Measurements from ENCODE around the gene PDGFB.

The PDGFB gene

GRCh38 chr22:39242595-39243438 lies 2.0 kb downstream of the PDGFB start:
- peak overlapping the region; percentile 18; the same call in 1 of the 2 replicates for H3K4me3 ChIP-seq
- no peak for TF ChIP-seq Cebpa-rat (IDR thresholded peaks at IDR 0.05)
- no peaks in the 10 kb centered on the region for H3K36me3 ChIP-seq
- peak overlapping the region; percentile 19; the same call in 1 of the 2 replicates for H3K4me2 ChIP-seq
- peaks cover 5% of the 10 kb centered on the region; the same call in 1 of the 2 replicates for H3K9me3 ChIP-seq
- peaks cover 99% of the 10 kb centered on the region for H3K27me3 ChIP-seq
- H3K4me1 ChIP-seq: peaks cover 34% of the 10 kb centered on the region
- peaks cover 92% of the 10 kb centered on the region for H4K20me1 ChIP-seq
- no peak overlapping the region for H3K27ac ChIP-seq
- H3K9ac ChIP-seq: no peak overlapping the region

- no peak for TF ChIP-seq Cebpa-rat (IDR thresholded peaks at IDR 0.05)
- peaks cover 5% of the 10 kb centered on the region; the same call in 1 of the 2 replicates for H3K9me3 ChIP-seq
- H3K27ac ChIP-seq: no peak overlapping the region
- peaks cover 100% of the 10 kb centered on the region for H3K27me3 ChIP-seq
- peaks cover 42% of the 10 kb centered on the region for H3K4me1 ChIP-seq
- H4K20me1 ChIP-seq: peaks cover 96% of the 10 kb centered on the region
- peak overlapping the region; percentile 19; the same call in 1 of the 2 replicates for H3K4me2 ChIP-seq
- H3K9ac ChIP-seq: no peak overlapping the region
- H3K36me3 ChIP-seq: no peaks in the 10 kb centered on the region
- H3K4me3 ChIP-seq: peak overlapping the region; percentile 18; the same call in 1 of the 2 replicates
Observed at GRCh38 chr22:39241794-39242594, 2.8 kb downstream of the PDGFB start.

GRCh38 chr22:39240831-39241793 lies 3.7 kb downstream of the PDGFB start:
- peaks cover 98% of the 10 kb centered on the region for H3K27me3 ChIP-seq
- H3K36me3 ChIP-seq: no peaks in the 10 kb centered on the region
- H3K4me2 ChIP-seq: no peak overlapping the region
- H3K9me3 ChIP-seq: peaks cover 5% of the 10 kb centered on the region; the same call in 1 of the 2 replicates
- no peak overlapping the region for H3K9ac ChIP-seq
- TF ChIP-seq Cebpa-rat (IDR thresholded peaks at IDR 0.05): no peak
- H3K4me1 ChIP-seq: peaks cover 51% of the 10 kb centered on the region
- peaks cover 99% of the 10 kb centered on the region for H4K20me1 ChIP-seq
- H3K27ac ChIP-seq: no peak overlapping the region
- H3K4me3 ChIP-seq: no peak overlapping the region

GRCh38 chr22:39239561-39240423 lies 5.0 kb downstream of the PDGFB start:
- Histone ChIP-seq H4K20me1 (peaks cover 99% of the 10 kb centered on the region), H3K27ac (no peak overlapping the region), H3K4me1 (peaks cover 64% of the 10 kb centered on the region), H3K4me3 (no peak overlapping the region), H3K27me3 (peaks cover 98% of the 10 kb centered on the region), H3K9me3 (peaks cover 5% of the 10 kb centered on the region; the same call in 1 of the 2 replicates), H3K9ac (no peak overlapping the region), H3K36me3 (no peaks in the 10 kb centered on the region), H3K4me2 (no peak overlapping the region)
- no peak for TF ChIP-seq Cebpa-rat (IDR thresholded peaks at IDR 0.05)

- H3K9me3 ChIP-seq: peaks cover 5% of the 10 kb centered on the region; the same call in 1 of the 2 replicates
- no peak for TF ChIP-seq Cebpa-rat (IDR thresholded peaks at IDR 0.05)
- peaks cover 98% of the 10 kb centered on the region for H3K27me3 ChIP-seq
- H3K36me3 ChIP-seq: no peaks in the 10 kb centered on the region
- no peak overlapping the region for H3K27ac ChIP-seq
- H4K20me1 ChIP-seq: peaks cover 99% of the 10 kb centered on the region
- H3K9ac ChIP-seq: no peak overlapping the region
- peaks cover 63% of the 10 kb centered on the region for H3K4me1 ChIP-seq
- H3K4me2 ChIP-seq: no peak overlapping the region
- H3K4me3 ChIP-seq: no peak overlapping the region
Observed at GRCh38 chr22:39238966-39239505, 5.7 kb downstream of the PDGFB start.

GRCh38 chr22:39238561-39238960 lies 6.2 kb downstream of the PDGFB start:
- peaks cover 64% of the 10 kb centered on the region for H3K4me1 ChIP-seq
- no peaks in the 10 kb centered on the region for H3K36me3 ChIP-seq
- H3K27me3 ChIP-seq: peaks cover 98% of the 10 kb centered on the region
- H3K9me3 ChIP-seq: peaks cover 3% of the 10 kb centered on the region; the same call in 1 of the 2 replicates
- H3K27ac ChIP-seq: no peak overlapping the region
- peaks cover 98% of the 10 kb centered on the region for H4K20me1 ChIP-seq
- TF ChIP-seq Cebpa-rat (IDR thresholded peaks at IDR 0.05): no peak
- H3K9ac ChIP-seq: no peak overlapping the region
- no peak overlapping the region for H3K4me3 ChIP-seq
- H3K4me2 ChIP-seq: no peak overlapping the region

GRCh38 chr22:39238101-39238466 lies 6.7 kb downstream of the PDGFB start:
- Histone ChIP-seq H3K4me3 (0 out of 2 replicates have a peak overlapping the region, but pooled peaks have one; percentile 26), H4K20me1 (peaks cover 98% of the 10 kb centered on the region), H3K27me3 (peaks cover 98% of the 10 kb centered on the region), H3K4me2 (peak overlapping the region; percentile 82), H3K9me3 (no peaks in the 10 kb centered on the region), H3K27ac (no peak overlapping the region), H3K36me3 (no peaks in the 10 kb centered on the region), H3K4me1 (peaks cover 68% of the 10 kb centered on the region), H3K9ac (no peak overlapping the region)
- TF ChIP-seq Cebpa-rat (IDR thresholded peaks at IDR 0.05): no peak

Measured in BLaER1 (cell line).